DMS114 treated with DMSO at 0.1 percent for 48 hours (cell line): ENCODE results near the gene ME3.
"Not testable (repeated sequence)": the region's sequence is repeated elsewhere in the genome, so short reads cannot be mapped to it uniquely, and the experiment has no call there.

ENCODE experiments used
- DNase-seq: peaks from one replicate; lab custom pipeline; 2025; ENCODE audit not compliant: unreplicated experiment; lab: John Stamatoyannopoulos, UW

The ME3 gene

GRCh38 chr11:86565801-86566312, 106.6 kb downstream of the ME3 start:
- no peak for DNase-seq

- no peak for DNase-seq
Measured at GRCh38 chr11:86565388-86565787, 107.0 kb downstream of the ME3 start.

DNA sequence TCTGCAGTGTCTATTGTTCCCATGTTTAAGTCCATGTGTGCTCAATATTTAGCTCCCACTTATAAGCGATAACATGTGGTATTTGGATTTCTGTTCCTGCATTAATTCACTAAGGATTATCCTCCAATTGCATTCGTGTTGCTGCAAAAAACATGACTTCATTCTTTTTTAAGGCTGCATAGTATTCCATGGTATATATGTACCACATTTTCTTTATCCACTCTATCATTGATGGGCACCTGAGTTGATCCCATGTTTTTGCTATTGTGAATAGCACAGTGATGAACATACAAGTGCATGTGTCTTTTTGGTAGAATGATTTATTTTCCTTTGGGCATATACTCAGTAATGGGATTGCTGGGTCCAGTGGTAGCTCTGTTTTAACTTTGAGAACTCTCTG, 109.6 kb downstream of the ME3 start:
- not testable (repeated sequence) for DNase-seq

DNA sequence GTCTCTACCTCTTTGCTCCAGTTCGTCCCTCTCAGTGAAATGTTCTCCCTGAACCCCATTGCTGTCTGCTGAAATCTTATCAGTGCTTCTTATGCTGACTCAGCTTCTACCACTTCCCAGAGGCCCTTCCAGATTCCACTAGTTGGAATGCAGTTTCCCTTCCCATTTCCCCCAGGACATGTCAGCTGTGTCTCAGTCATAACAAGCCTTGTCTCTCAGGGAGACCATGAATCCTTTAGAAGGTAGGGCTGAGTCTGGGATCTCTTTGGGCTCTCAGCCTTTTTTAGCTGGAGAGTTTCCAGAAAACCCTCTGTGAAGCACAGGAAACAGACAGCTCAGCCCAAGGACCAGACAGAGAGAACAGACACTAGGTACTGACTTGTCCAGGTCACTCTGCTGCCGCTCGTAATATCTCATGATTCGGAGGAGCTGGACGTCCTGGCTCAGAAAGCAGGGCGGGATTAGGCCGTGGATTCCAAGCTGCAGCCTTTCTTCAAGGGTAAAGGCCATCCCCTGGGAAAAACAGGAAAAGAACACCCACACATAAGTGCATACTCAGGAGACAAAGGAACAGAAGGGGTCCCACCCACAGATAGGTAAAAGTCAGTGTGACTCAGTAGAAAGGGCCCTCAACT, 113.0 kb downstream of the ME3 start:
- no peak for DNase-seq

GRCh38 chr11:86558841-86559240, 113.6 kb downstream of the ME3 start:
- DNase-seq, result no peak

DNA sequence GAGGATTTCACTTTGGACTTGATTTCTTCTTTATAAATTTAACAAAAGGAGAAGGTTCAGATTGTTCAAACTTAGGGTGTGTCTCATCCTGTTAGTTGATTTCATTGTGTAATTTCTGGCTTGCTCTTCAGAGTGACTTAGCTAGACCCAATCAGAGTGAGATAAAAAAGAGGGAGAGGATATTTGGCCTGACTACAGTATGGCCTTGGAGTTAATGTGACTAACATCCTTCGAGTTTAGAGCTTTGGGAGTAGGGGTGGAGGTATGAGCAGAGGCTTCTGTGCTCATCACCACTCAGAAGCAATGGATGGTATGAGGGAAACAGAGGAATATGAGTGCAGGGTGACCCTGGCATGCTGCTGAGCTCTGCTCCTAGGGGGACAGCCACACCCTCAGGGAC, 114.2 kb downstream of the ME3 start:
- DNase-seq, result no peak

- no peak for DNase-seq
Measured at GRCh38 chr11:86555866-86556265, 116.5 kb downstream of the ME3 start.

DNA sequence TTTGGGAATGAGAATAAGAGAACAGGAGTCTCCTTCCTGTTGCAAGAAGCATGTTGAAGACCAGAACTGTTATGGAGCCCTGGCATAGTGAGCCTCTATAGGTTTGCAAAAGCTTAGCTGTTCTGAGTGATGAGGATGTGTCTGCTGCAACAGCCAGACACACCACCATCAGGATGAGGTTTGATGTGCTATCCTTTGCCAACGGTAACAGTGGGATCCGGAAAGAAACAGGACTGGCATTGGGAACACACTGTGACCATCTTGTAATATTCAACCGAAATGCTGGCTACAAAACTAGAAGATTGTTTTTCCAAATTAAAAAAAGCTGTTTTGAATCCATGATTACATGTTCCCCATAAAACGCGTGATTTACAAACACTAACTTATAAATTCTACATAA, 117.0 kb downstream of the ME3 start:
- no peak for DNase-seq

GRCh38 chr11:86553265-86553664, 119.2 kb downstream of the ME3 start:
- DNase-seq, result no peak

DNA sequence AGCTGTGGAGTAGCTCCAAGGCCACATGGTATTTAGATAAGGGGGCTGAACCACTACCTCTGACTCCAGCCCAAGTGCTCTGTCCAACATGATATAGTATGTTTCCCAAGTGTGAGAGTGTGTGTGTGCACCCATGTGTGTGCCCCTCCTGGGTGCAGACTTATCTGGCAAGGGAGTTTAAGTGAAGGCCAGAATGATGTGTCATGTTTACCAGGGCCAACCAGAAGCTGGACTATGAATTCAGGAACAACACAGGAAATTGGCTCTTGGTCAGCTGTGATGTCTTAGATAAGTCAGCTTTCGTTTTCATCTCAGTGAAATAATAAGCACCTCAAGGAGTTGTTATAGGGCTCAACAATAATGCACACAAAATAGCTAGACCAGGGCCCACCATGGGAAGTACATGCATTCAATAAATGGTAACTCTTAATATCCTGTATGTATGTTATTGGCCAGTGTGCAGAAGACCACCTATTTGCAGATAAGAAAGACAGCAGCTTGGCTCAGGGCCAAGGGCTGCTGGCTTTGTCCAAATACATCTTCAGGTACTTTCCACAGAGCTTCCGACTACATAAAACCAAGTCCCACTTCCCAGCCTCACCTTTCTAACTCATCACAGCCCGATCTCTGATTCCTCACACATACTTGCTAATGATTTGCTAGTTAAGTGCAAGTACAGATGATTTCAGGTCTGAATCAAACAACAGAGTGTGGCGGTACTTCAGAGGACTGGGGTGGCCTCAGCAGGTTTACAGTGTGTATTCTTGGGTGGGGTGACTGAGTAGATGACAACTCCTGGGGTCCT, 120.9 kb downstream of the ME3 start:
- no peak for DNase-seq

- no peak for DNase-seq
Measured at GRCh38 chr11:86550757-86551156, 121.7 kb downstream of the ME3 start.

- DNase-seq, result no peak
Measured at GRCh38 chr11:86548271-86548917, 124.0 kb downstream of the ME3 start.

- DNase-seq, result no peak
Measured at GRCh38 chr11:86547727-86548126, 124.7 kb downstream of the ME3 start.

DNA sequence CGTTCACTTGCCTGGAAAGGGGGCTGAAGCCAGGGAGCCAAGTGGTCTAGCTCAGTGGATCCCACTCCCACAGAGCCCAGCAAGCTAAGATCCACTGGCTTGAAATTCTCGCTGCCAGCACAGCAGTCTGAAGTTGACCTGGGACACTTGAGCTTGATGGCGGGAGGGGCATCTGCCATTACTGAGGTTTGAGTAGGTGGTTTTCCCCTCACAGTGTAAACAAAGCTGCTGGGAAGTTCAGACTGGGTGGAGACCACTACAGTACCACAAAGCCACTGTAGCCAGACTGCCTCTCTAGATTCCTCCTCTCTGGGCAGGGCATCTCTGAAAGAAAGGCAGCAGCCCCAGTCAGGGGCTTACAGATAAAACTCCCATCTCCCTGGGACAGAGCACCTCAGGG, 131.1 kb downstream of the ME3 start:
- DNase-seq, result not testable (repeated sequence)

- no peak for DNase-seq
Measured at GRCh38 chr11:86538223-86538548, 134.2 kb downstream of the ME3 start.

DNA sequence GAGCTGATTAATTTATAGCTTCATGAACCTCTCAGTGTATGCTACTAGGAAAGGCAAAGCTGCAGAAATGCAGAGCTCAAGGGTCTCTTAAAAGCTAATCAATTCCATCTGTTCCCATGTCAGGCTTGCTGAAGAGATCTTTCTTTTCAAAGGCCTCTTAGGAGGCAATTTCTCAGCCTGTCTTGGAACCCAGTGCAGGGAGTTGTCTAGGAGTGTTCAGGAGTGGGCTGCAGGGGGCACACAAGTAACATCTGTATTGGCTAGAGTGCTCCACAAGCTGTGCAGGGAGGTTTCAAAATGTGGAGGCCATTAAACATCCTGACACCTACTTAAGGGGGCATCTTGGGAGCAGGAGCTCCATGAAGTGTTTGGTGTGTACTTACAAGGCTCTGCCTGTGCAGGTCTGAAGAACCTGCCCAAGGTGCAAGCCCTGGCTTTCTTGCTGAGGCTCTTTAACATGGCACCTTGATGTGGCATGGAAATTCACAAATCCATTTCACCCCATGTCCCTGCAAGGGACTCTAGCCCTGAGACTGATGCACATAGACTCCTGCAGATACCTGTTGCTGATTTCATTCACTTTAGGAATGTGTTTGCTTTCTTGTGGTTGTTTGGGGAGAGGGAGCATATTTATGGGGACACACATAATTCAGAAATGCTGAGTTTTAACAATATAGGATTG, 134.7 kb downstream of the ME3 start:
- no peak for DNase-seq

GRCh38 chr11:86535773-86536172, 136.6 kb downstream of the ME3 start:
- DNase-seq, result no peak

GRCh38 chr11:86524620-86525352, 147.6 kb downstream of the ME3 start:
- no peak for DNase-seq

- DNase-seq, result no peak
Measured at GRCh38 chr11:86523738-86524619, 148.4 kb downstream of the ME3 start.

DNA sequence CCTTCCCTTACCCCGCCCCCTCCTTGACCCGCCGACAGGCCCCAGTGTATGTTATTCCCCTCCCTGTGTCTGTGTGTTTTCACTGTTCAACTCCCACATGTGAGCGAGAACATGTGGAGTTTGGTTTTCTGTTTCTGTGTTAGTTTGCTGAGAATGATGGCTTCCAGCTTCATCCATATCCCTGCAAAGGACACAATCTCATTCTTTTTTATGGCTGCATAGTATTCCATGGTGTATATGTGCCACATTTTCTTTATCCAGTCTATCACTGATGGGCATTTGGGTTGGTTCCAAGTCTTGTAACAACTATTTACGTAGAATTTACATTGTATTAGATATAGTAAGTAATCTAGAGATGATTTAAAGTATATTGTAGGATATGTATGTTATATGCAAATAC, 149.9 kb downstream of the ME3 start:
- DNase-seq, result not testable (repeated sequence)
